ENCODE data around the gene SUSD3.

SUSD3 gene

DNA sequence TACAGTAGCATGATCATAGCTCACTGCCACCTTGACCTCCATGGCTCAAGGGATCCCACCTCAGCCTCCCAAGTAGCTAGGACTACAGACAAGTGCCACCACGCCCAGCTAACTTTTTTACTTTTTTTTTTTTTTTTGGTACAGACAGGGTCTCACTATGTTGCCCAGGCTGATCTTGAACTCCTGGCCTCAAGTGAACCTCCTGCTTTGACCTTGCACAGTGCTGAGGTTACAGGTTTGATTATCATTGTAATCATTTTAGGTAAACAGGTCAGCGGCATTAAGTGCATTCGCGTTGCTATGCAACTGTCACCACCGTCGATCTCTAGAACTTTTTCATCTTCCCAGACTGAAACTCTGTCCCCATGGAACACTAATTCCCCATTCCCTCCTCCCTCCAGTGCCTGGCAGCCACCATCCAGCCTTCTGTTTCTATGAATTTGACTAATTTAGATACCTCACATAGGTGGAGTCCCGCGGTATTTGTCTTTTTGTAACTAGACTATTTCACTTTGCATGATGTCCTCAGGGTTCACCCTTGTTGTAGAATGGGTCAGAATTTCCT, 31.7 kb downstream of the SUSD3 start:
- no peaks in the 10 kb centered on the region for H3K9me3 ChIP-seq (ENCODE audit: low read length)
- no peak overlapping the region for H3K27ac ChIP-seq (ENCODE audit: low read depth, low read length)
- no peaks in the 10 kb centered on the region for H3K27me3 ChIP-seq (ENCODE audit: control insufficient read depth in 1 of 2, insufficient read depth in 2 of 2, low read length in 2 of 2)
- H3K4me1 ChIP-seq (ENCODE audit: insufficient read depth, low read length) = peaks cover 11% of the 10 kb centered on the region
- no peak overlapping the region for H3K9ac ChIP-seq (ENCODE audit: low read length)
- no peaks in the 10 kb centered on the region for H3K36me3 ChIP-seq (ENCODE audit: insufficient read depth, low read length)
- no peak overlapping the region for H3K4me3 ChIP-seq (ENCODE audit: low read depth in 1 of 2, low read length in 2 of 2)

DNA sequence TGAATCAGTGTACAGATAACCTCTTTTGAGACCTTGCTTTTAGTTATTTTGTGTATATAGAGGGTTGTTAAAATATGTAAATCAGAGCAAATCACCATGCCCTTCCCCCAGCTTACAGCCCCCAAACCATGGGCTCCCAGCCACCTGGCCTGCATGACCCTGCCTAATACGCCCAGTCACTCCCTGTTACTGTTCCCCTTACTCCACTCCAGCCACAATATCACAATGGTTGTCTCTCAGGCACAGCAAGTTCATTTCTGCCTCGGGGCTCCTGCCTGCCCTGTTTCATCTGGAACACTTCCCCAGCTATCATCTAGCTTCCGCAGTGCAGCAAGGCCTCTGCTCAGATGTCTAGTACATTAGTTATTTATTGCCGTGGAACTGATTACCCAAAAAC, 32.6 kb downstream of the SUSD3 start:
- no peaks in the 10 kb centered on the region for H3K9me3 ChIP-seq (ENCODE audit: low read length)

DNA sequence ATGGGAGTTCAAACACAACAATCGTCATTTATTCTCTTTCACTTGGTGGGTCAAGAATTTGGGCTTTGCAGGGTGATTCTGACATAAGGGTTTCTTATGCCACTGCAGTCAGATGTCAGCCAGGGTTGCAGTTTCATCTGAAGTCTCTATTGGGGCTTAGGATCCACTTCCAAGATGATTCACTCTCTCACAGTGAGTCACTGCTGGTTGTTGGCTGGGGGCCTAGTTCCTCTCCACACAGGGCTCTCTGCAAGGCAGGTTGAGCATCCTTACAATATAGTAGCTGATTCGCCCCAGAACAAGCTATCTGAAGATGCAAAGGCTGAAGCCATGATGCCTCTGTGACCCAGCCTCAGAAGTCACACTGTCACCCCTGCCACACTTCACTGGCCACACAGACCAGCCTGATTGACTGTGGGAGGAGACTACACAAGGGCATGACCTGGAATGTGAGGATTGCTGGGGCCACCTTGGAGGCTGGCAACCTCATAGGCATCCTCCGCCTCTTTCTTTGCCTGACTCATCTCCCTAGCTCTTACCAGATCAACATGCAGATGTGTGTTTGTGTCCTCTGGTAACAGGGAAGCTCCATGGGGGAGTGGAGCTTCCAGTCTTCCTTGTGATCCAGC, 33.1 kb downstream of the SUSD3 start:
- no peak overlapping the region for H3K27ac ChIP-seq (ENCODE audit: low read depth, low read length)
- peaks cover 11% of the 10 kb centered on the region for H3K4me1 ChIP-seq (ENCODE audit: insufficient read depth, low read length)
- H3K27me3 ChIP-seq (ENCODE audit: control insufficient read depth in 1 of 2, insufficient read depth in 2 of 2, low read length in 2 of 2) = no peaks in the 10 kb centered on the region
- no peak overlapping the region for H3K4me3 ChIP-seq (ENCODE audit: low read depth in 1 of 2, low read length in 2 of 2)
- no peaks in the 10 kb centered on the region for H3K9me3 ChIP-seq (ENCODE audit: low read length)
- H3K9ac ChIP-seq (ENCODE audit: low read length) = no peak overlapping the region
- H3K36me3 ChIP-seq (ENCODE audit: insufficient read depth, low read length) = no peaks in the 10 kb centered on the region

More for the DNA sequence above, 32.6 kb downstream of the SUSD3 start:
- Histone ChIP-seq H3K9ac (ENCODE audit: low read length) (no peak overlapping the region), H3K27ac (ENCODE audit: low read depth, low read length) (no peak overlapping the region), H3K4me1 (ENCODE audit: insufficient read depth, low read length) (peaks cover 11% of the 10 kb centered on the region), H3K4me3 (ENCODE audit: low read depth in 1 of 2, low read length in 2 of 2) (no peak overlapping the region), H3K27me3 (ENCODE audit: control insufficient read depth in 1 of 2, insufficient read depth in 2 of 2, low read length in 2 of 2) (no peaks in the 10 kb centered on the region), H3K36me3 (ENCODE audit: insufficient read depth, low read length) (no peaks in the 10 kb centered on the region)

DNA sequence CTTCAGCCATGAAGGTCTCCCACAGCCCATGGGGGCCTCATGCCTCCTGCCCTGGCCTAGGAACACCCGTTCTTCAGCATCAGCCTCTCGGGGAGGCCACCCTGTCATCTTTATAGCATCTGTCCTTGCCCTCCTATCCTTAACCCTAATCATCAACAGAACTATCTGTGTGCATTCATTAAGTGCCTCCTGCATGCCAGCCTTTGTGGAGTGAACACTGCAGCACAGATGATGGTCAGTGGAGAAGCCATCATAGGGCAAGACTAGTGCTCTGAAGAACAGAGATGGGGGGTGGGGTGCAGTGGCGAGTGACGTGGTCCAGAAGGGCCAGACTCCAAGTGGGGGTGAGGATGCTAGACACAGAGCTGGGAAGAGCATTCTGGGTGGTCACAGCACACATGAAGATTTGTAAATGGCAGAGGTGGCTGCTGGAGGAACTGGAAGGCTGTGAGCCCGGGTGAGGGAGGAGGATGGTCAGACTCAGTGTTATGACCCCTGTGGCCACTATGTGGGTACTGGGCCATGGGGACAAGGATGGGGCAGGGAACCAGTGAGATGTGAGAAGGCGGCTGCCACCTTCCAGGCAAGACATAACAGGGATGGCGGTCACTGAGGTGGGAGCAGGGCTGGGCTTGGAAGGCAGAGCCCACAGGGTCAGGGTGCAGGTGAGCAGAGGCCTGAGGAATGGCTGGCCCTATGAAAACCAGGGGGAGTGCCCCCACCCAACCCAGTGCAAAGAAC, 33.9 kb downstream of the SUSD3 start:
- no peaks in the 10 kb centered on the region for H3K36me3 ChIP-seq (ENCODE audit: insufficient read depth, low read length)
- H3K27me3 ChIP-seq (ENCODE audit: control insufficient read depth in 1 of 2, insufficient read depth in 2 of 2, low read length in 2 of 2) = no peaks in the 10 kb centered on the region
- H3K4me1 ChIP-seq (ENCODE audit: insufficient read depth, low read length) = peaks cover 19% of the 10 kb centered on the region
- H3K9ac ChIP-seq (ENCODE audit: low read length) = no peak overlapping the region
- H3K4me3 ChIP-seq (ENCODE audit: low read depth in 1 of 2, low read length in 2 of 2) = no peak overlapping the region
- H3K27ac ChIP-seq (ENCODE audit: low read depth, low read length) = no peak overlapping the region
- H3K9me3 ChIP-seq (ENCODE audit: low read length) = no peaks in the 10 kb centered on the region

DNA sequence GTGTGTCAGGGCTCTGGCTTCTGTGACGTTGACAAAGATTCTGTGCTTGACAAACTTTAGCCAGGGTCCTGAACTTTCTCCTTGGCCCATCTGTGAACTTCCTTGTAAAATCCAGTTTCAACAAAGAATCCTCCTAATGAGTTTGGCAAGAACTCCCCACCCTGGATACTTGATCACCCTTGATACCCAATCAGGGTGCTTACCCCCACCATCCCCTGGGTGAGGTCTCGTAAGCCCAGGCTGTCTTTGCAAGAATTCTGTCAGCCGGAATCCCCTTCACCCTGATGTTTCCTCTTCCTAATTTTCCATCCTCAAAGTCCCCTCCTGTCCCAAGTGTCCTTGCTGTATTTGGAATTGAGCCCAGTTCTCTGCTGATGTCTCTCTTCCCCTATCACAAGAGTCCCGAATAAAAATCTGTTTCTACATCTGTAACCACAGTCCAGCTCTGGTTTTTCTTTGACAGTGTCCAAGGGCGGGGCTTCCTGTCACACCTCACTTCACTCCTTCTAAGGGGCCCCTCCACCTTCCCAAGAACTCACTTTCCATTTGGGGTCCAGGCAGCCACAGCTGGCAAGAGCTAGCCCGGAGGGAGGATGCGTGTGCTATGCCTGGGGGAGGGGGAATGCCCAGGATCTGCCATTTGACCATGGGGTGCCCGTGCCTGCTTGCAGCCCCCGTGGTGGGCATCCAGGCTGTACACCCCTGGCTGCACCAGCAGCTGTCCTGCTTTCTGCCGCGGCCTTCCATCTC, 34.8 kb downstream of the SUSD3 start:
- H3K27ac ChIP-seq (ENCODE audit: low read depth, low read length) = no peak overlapping the region
- peaks cover 28% of the 10 kb centered on the region for H3K4me1 ChIP-seq (ENCODE audit: insufficient read depth, low read length)
- H3K9me3 ChIP-seq (ENCODE audit: low read length) = no peaks in the 10 kb centered on the region
- no peak overlapping the region for H3K9ac ChIP-seq (ENCODE audit: low read length)
- no peak overlapping the region for H3K4me3 ChIP-seq (ENCODE audit: low read depth in 1 of 2, low read length in 2 of 2)
- no peaks in the 10 kb centered on the region for H3K27me3 ChIP-seq (ENCODE audit: control insufficient read depth in 1 of 2, insufficient read depth in 2 of 2, low read length in 2 of 2)
- no peaks in the 10 kb centered on the region for H3K36me3 ChIP-seq (ENCODE audit: insufficient read depth, low read length)

DNA sequence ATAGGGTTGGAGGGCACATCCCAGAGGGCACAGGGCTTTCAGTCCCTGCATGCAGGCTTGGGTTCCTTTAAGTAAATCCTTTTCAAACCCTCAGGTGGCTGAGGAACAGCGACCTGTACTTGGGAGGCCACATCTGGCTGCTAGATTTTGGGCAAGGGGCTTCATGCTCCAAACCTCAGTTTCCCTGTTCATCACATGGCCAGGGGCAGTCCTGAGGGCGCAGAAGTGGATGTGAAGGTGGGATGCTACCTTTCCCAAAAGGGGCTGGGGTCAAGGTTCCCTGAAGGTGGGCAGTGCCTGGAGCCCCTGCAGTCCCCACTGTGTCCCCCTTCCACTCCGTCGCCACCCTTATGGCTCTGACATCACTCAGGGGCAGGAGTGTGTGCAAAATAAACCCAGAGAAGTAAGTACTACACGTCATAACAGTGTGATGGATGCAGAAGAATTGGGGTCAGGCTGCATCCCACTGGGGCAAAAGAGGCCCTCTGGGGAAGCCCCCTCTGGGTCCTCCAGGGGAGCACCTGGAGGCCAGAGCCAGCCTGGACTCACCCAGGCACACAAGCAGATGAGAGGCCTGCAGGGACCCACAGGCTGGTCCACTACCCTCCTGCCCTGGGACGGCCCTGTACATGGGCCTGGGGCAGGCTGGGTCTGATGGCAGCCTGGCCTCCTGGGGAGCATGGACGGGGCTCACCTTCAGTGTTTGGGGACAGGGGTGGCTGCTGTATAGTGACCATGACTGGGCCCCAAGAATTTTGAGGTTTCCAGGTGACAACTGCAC, 35.6 kb downstream of the SUSD3 start:
- Histone ChIP-seq H3K27ac (ENCODE audit: low read depth, low read length) (peak overlapping the region; percentile 43), H3K27me3 (ENCODE audit: control insufficient read depth in 1 of 2, insufficient read depth in 2 of 2, low read length in 2 of 2) (no peaks in the 10 kb centered on the region), H3K36me3 (ENCODE audit: insufficient read depth, low read length) (no peaks in the 10 kb centered on the region), H3K4me1 (ENCODE audit: insufficient read depth, low read length) (peaks cover 35% of the 10 kb centered on the region), H3K4me3 (ENCODE audit: low read depth in 1 of 2, low read length in 2 of 2) (peak overlapping the region in 1 of 2 donors; percentile 58), H3K9ac (ENCODE audit: low read length) (no peak overlapping the region), H3K9me3 (ENCODE audit: low read length) (no peaks in the 10 kb centered on the region)

DNA sequence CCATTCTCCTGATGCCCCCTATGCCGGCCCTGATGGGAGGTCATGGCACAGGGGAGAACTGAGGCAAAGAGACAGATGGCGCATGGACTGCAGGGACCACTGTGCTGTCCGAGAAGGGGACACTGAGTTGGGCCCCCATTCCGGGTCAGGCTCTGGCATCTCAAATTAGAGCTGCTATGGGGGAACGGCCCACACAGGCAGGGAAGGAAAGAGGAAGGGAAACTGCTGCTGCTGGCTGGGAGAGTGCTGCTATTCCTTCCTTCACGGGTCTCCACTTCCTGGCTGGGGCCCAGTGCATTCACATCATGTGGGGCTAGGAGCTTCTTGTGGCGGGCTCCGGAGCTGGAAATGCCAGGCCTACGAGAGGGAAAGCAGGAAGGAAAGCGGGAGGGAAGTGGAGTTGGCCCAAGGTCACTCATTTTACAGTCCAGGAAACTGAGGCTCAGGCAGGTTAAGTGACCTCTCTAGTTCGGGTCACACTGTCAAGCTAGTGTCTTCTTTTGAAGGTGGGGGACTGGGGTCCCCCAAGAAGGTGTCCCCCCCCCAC, 36.2 kb downstream of the SUSD3 start:
- H3K4me3 ChIP-seq (ENCODE audit: low read depth in 1 of 2, low read length in 2 of 2) = peak overlapping the region in 1 of 2 donors; percentile 58
- H3K9ac ChIP-seq (ENCODE audit: low read length) = peak overlapping the region; percentile 45
- peaks cover 41% of the 10 kb centered on the region for H3K4me1 ChIP-seq (ENCODE audit: insufficient read depth, low read length)

DNA sequence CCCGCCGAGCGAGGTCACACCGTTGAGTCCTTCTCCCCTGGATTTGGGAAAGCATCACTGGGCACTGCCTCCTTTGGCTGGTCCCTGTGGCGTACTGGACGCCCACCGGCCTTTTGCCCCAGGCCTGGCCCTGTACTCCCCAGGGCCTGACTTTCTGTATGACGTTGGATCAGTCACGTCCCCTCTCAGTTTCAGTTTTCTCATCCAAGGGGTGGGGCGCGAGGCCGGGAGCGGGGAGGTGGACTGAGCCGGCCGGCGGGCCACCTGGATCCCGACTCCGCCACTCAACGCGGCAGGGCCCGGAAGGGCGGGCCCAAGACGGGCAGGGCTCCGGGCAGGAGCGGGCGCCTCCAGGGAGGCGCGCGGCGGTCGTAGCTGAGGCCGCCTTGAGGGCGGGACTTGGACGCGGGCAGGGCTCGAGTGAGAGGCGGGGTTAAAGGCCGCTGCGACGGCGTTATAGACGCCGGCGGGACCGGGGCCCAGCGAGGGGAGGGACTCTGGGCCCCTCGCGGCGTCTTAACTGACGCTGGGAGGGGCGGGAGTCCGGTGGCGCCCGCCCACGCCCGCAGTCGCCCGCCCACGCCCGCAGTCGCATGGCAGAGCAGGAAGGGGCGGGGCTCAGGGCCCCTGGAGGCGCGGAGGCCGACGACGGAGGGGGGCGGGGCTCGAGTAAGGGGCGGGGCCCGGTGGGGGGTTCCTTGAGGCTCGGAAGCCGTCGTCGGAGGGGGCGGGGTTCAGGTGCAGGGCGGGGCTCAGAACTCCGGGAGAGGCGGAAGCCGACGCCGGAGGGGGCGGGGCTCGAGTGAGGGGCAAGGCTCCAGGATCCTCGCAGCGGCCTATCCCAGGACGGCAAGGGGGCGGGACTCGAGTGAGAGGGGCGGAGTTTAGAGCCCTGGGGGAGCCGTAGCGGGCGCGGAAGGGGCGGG, 37.0 kb downstream of the SUSD3 start:
- Histone ChIP-seq H3K27me3 (ENCODE audit: control insufficient read depth in 1 of 2, insufficient read depth in 2 of 2, low read length in 2 of 2) (no peaks in the 10 kb centered on the region), H3K36me3 (ENCODE audit: insufficient read depth, low read length) (no peaks in the 10 kb centered on the region), H3K27ac (ENCODE audit: low read depth, low read length) (peak overlapping the region; percentile 92), H3K9me3 (ENCODE audit: low read length) (no peaks in the 10 kb centered on the region), H3K4me1 (ENCODE audit: insufficient read depth, low read length) (peaks cover 44% of the 10 kb centered on the region), H3K9ac (ENCODE audit: low read length) (peak overlapping the region; percentile 45), H3K4me3 (ENCODE audit: low read depth in 1 of 2, low read length in 2 of 2) (peak overlapping the region; percentile 58 to 60)

More for the DNA sequence above, 36.2 kb downstream of the SUSD3 start:
- Histone ChIP-seq H3K36me3 (ENCODE audit: insufficient read depth, low read length) (no peaks in the 10 kb centered on the region), H3K9me3 (ENCODE audit: low read length) (no peaks in the 10 kb centered on the region), H3K27me3 (ENCODE audit: control insufficient read depth in 1 of 2, insufficient read depth in 2 of 2, low read length in 2 of 2) (no peaks in the 10 kb centered on the region), H3K27ac (ENCODE audit: low read depth, low read length) (peak overlapping the region; percentile 89)

DNA sequence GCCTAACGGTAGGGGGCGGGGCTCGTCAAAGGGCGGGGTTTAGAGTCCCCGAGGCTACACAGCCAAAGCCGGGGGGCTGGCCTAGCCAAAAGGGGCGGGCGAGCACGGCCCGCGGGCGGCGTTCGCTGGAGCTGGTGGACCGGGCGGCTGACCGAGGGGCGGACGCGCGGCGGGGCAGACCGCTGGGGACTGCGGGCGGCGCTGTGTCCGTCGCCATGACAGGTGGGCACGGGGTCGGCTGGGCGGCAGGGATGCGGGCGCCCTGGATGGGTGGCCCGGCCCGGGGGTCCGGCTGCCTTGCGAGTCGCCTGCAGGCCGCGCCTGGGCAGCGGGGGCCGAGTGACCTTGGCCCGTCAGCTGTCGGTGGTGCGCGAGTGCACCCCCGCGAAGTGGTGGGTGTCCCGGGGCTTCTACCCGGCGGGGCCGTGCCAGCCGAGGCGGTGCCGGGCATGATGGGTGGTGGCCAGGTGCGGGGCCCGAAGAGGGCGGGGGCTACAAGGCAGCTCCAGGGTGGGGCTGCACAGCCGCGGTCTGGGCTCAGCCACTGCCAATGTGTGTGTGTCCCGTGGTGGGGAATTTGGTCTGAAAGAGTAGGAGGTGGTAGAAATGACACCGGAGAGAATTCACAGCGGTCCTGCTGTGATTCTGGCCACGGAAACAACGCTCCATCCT, 37.8 kb downstream of the SUSD3 start, which contains the start of gene CARD19:
TSS of gene CARD19 (plus strand) at position 87 of the 672 bp plus-strand sequence. CDS start at position 216, 129 bp downstream.
- H3K4me3 ChIP-seq (ENCODE audit: low read depth in 1 of 2, low read length in 2 of 2) = peak within 1 kb of the TSS; percentile 85 to 89
- H3K27me3 ChIP-seq (ENCODE audit: control insufficient read depth in 1 of 2, insufficient read depth in 2 of 2, low read length in 2 of 2) = no peaks in the 10 kb centered on the region
- H3K36me3 ChIP-seq (ENCODE audit: insufficient read depth, low read length) = no peaks in the 10 kb centered on the region
- H3K4me1 ChIP-seq (ENCODE audit: insufficient read depth, low read length) = peaks cover 44% of the 10 kb centered on the region
- H3K27ac ChIP-seq (ENCODE audit: low read depth, low read length) = peak within 1 kb of the TSS; percentile 92
- no peaks in the 10 kb centered on the region for H3K9me3 ChIP-seq (ENCODE audit: low read length)
- peak within 1 kb of the TSS; percentile 83 for H3K9ac ChIP-seq (ENCODE audit: low read length)

All from muscle layer of colon (tissue), 2 donors.